ENCODE measurements around the gene HOXA13.

- TF ChIP-seq CTCF (IDR thresholded peaks at IDR 0.05) (no peak), EZH2 (IDR thresholded peaks at IDR 0.05; ENCODE audit: borderline replicate concordance, insufficient read depth, low read depth, low read length, poor library complexity, severe bottlenecking) (no peak)
Measured at GRCh38 chr7:27171637-27172314, 28.1 kb downstream of the HOXA13 start.
